ENCODE measurements around the gene PLCG1.
A peak's percentile ranks its signal among the peaks of the same experiment; 100 is the strongest.

The PLCG1 gene

DNA sequence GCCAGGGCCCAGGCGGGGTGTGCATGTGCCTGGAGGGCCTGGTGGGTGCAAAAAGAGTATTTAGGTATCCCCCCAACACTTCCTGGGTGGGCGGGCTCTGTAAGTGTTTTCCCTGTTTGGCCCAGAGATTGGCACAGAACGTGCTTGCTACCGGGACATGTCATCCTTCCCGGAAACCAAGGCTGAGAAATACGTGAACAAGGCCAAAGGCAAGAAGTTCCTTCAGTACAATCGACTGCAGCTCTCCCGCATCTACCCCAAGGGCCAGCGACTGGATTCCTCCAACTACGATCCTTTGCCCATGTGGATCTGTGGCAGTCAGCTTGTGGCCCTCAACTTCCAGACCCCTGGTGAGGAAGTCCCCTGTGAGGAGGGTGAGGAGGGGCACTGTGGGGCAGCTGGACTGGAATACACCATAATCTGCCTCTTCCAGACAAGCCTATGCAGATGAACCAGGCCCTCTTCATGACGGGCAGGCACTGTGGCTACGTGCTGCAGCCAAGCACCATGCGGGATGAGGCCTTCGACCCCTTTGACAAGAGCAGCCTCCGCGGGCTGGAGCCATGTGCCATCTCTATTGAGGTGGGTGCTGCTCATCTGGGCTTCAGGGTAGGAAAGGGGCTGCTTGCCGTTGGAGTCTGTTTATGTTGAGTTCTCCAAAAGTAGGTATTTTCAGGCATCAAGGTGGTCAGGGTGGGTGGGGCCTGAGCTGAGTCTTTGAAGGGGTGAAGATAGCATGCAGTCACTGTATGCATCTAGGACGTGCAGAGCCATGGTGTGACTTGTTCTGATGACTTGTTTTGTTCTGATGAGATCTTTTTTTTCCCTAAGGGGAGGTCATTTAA, 35.2 kb downstream of the PLCG1 start:
- H3K36me3 ChIP-seq = peaks cover 33 to 69% (median 65%) of the 10 kb centered on the region in 3 donors
- H3K27me3 ChIP-seq = no peaks in the 10 kb centered on the region
- intact Hi-C loops (cut with DNase I; ENCODE audit: low total_unique reads) = loop anchor here (2.0 kb wide), 2 partner anchors 60 to 168 kb away; partner anchors contain the start of gene LPIN3
- DNase-seq = peak; percentile 42 to 69
- H3K27ac ChIP-seq = peak overlapping the region; percentile 73 to 83
- TF ChIP-seq, protein P1, sequence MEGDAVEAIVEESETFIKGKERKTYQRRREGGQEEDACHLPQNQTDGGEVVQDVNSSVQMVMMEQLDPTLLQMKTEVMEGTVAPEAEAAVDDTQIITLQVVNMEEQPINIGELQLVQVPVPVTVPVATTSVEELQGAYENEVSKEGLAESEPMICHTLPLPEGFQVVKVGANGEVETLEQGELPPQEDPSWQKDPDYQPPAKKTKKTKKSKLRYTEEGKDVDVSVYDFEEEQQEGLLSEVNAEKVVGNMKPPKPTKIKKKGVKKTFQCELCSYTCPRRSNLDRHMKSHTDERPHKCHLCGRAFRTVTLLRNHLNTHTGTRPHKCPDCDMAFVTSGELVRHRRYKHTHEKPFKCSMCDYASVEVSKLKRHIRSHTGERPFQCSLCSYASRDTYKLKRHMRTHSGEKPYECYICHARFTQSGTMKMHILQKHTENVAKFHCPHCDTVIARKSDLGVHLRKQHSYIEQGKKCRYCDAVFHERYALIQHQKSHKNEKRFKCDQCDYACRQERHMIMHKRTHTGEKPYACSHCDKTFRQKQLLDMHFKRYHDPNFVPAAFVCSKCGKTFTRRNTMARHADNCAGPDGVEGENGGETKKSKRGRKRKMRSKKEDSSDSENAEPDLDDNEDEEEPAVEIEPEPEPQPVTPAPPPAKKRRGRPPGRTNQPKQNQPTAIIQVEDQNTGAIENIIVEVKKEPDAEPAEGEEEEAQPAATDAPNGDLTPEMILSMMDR (IDR thresholded peaks at IDR 0.05) = no peak
- H3K4me1 ChIP-seq = peaks cover 0 to 57% (median 55%) of the 10 kb centered on the region in 4 donors
- H3K4me3 ChIP-seq = no peak overlapping the region
- no peaks in the 10 kb centered on the region for H3K9me3 ChIP-seq

DNA sequence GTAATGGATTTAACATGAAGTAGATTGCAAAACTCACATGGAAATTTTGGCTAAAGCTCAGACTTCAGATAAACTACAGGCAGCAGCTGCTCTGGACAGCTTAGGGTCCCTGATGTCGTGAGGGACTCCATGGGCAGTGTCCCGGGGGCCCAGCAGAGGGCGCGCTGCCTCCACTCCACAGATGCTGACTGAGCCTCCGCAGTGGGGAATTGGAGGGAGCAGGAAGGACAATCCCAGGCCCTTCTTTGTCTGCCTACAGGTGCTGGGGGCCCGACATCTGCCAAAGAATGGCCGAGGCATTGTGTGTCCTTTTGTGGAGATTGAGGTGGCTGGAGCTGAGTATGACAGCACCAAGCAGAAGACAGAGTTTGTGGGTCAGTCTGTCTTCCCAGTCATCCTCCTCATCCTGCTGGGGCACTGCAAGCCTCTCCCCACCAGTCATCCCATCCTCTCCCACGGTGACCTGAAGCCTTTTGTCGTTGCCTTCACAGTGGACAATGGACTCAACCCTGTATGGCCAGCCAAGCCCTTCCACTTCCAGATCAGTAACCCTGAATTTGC, 35.9 kb downstream of the PLCG1 start:
- no peak overlapping the region for H3K4me3 ChIP-seq
- TF ChIP-seq, protein P1 (IDR thresholded peaks at IDR 0.05) = peak; percentile 97
- no peaks in the 10 kb centered on the region for H3K27me3 ChIP-seq
- peak; percentile 90 to 93 for DNase-seq
- peak overlapping the region; percentile 73 to 83 for H3K27ac ChIP-seq
- intact Hi-C loops (cut with DNase I; ENCODE audit: low total_unique reads) = loop anchor here (2.0 kb wide), 2 partner anchors 60 to 168 kb away; partner anchors contain the start of gene LPIN3
- H3K4me1 ChIP-seq = peaks cover 0 to 64% (median 62%) of the 10 kb centered on the region in 4 donors
- H3K9me3 ChIP-seq = no peaks in the 10 kb centered on the region
- peaks cover 29 to 64% (median 58%) of the 10 kb centered on the region in 3 donors for H3K36me3 ChIP-seq

DNA sequence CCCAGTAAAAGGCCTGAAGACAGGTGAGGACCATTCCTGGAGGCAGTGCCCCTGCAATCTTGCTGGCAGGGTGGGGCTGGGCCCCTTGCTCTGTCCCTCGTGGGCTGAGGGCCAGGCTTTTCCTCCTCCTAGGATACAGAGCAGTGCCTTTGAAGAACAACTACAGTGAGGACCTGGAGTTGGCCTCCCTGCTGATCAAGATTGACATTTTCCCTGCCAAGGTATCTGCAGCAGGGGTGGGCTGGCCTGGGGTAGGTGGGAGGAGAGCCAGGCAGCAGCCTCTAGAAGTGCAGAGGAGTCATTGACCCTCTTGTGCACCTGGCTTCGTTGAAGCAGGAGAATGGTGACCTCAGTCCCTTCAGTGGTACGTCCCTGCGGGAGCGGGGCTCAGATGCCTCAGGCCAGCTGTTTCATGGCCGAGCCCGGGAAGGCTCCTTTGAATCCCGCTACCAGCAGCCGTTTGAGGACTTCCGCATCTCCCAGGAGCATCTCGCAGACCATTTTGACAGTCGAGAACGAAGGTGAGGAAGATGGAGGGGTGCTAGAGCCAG, 36.5 kb downstream of the PLCG1 start:
- TF ChIP-seq, protein P1 (IDR thresholded peaks at IDR 0.05) = no peak
- H3K36me3 ChIP-seq = peaks cover 27 to 58% (median 52%) of the 10 kb centered on the region in 3 donors
- H3K4me3 ChIP-seq = no peak overlapping the region
- peaks cover 0 to 70% (median 68%) of the 10 kb centered on the region in 4 donors for H3K4me1 ChIP-seq
- intact Hi-C loops (cut with DNase I; ENCODE audit: low total_unique reads) = loop anchor here (2.0 kb wide), 2 partner anchors 59 to 167 kb away; partner anchors contain the start of gene LPIN3
- H3K27me3 ChIP-seq = no peaks in the 10 kb centered on the region
- no peaks in the 10 kb centered on the region for H3K9me3 ChIP-seq
- H3K27ac ChIP-seq = peak overlapping the region; percentile 73 to 83
- peak; percentile 19 to 64 for DNase-seq

DNA sequence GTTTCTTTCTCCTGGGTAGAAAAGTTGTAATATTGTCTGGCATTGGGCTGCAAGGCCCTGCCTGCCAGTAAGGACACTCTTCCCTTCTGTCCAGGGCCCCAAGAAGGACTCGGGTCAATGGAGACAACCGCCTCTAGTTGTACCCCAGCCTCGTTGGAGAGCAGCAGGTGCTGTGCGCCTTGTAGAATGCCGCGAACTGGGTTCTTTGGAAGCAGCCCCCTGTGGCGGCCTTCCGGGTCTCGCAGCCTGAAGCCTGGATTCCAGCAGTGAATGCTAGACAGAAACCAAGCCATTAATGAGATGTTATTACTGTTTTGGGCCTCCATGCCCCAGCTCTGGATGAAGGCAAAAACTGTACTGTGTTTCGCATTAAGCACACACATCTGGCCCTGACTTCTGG, 37.0 kb downstream of the PLCG1 start:
- Histone ChIP-seq H3K4me3 (no peak overlapping the region), H3K4me1 (peaks cover 0 to 75% (median 73%) of the 10 kb centered on the region in 4 donors), H3K9me3 (no peaks in the 10 kb centered on the region), H3K27ac (peak overlapping the region; percentile 73 to 83), H3K27me3 (no peaks in the 10 kb centered on the region), H3K36me3 (peaks cover 22 to 52% (median 47%) of the 10 kb centered on the region in 3 donors)
- TF ChIP-seq, protein P1 (IDR thresholded peaks at IDR 0.05) = no peak
- peak; percentile 16 to 50 for DNase-seq
- intact Hi-C loops (cut with DNase I; ENCODE audit: low total_unique reads) = no loop called here

DNA sequence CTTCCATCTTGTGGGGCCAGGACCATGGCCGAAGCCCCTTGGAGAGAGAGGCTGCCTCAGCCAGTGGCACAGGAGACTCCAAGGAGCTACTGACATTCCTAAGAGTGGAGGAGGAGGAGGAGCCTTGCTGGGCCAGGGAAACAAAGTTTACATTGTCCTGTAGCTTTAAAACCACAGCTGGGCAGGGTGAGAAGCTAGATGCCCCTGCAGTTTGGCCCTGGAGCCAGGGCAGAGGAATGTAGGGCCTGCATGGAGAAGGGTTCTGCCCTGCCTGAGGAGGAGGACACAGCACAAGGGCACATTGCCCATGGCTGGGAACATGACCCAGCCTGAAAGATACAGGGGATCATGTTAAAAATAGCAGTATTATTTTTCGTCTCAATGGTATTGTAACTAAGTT, 37.4 kb downstream of the PLCG1 start:
- TF ChIP-seq, protein P1 (IDR thresholded peaks at IDR 0.05) = no peak
- peaks cover 0 to 79% (median 75%) of the 10 kb centered on the region in 4 donors for H3K4me1 ChIP-seq
- intact Hi-C loops (cut with DNase I; ENCODE audit: low total_unique reads) = loop anchor here (5.0 kb wide), 1 partner anchor 73 kb away; no protein-coding TSS in a partner anchor
- peak overlapping the region; percentile 73 to 83 for H3K27ac ChIP-seq
- no peak overlapping the region for H3K4me3 ChIP-seq
- no peaks in the 10 kb centered on the region for H3K27me3 ChIP-seq
- H3K9me3 ChIP-seq = no peaks in the 10 kb centered on the region
- peaks cover 20 to 48% (median 42%) of the 10 kb centered on the region in 3 donors for H3K36me3 ChIP-seq
- DNase-seq = peak in 1 of 2 donors; percentile 70
